Stomach (tissue), 4 donors: ENCODE data around the gene TMEM200C.

Experiments
- EP300 ChIP-seq: sonication (generic); formaldehyde crosslinking; IDR thresholded peaks from one replicate; pipeline ENCODE4 v1.6.1; 2017; ENCODE audit warnings: antibody characterized with exemption
- POLR2A ChIP-seq, 4 donors: fragments of 450-650 bp; IDR thresholded peaks; one replicate each; pipeline ENCODE4 v1.6.1; 2016; ENCODE audit warnings: antibody characterized with exemption in 4 of 4, control low read depth in 2 of 4, mild to moderate bottlenecking in 1 of 4, moderate library complexity in 1 of 4
- POLR2AphosphoS5 ChIP-seq, 3 donors: sonication (generic); formaldehyde crosslinking; IDR thresholded peaks; one replicate each; pipeline ENCODE4 v1.6.1; 2016; ENCODE audit warnings: antibody characterized with exemption in 3 of 3
- TF ChIP-seq, protein P1 (sequence below), 7 experiments: fragments of 450-650 bp in 4 of 7; fragments of 200-600 bp in 3 of 7; sonication (generic) in 3 of 7; IDR thresholded peaks; one replicate each; pipeline ENCODE4 v1.5.1; 2016 to 2019; ENCODE audit warnings: antibody characterized with exemption in 7 of 7, control low read depth in 2 of 7, mild to moderate bottlenecking in 1 of 7

DNA sequence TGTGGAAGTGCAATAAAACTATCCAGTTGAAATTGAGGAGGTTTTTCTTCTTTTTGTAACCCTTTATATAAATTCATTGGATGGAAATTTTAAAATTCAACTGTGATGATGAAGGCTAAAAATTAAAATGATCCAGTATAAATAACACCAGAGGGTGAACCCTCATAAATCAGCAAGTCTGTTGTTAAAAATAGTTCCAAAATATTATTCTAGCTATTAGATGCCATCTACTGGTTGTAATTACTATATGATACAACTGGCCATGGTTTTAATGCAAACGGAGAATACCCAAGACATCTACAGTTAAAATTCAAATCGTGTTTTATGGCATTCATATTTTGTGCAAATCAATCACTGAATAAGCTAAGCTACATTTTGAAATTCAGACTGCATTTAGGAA lies 53.8 kb downstream of the TMEM200C start:
- TF ChIP-seq POLR2A (IDR thresholded peaks at IDR 0.05) = no peak
- TF ChIP-seq, protein P1, sequence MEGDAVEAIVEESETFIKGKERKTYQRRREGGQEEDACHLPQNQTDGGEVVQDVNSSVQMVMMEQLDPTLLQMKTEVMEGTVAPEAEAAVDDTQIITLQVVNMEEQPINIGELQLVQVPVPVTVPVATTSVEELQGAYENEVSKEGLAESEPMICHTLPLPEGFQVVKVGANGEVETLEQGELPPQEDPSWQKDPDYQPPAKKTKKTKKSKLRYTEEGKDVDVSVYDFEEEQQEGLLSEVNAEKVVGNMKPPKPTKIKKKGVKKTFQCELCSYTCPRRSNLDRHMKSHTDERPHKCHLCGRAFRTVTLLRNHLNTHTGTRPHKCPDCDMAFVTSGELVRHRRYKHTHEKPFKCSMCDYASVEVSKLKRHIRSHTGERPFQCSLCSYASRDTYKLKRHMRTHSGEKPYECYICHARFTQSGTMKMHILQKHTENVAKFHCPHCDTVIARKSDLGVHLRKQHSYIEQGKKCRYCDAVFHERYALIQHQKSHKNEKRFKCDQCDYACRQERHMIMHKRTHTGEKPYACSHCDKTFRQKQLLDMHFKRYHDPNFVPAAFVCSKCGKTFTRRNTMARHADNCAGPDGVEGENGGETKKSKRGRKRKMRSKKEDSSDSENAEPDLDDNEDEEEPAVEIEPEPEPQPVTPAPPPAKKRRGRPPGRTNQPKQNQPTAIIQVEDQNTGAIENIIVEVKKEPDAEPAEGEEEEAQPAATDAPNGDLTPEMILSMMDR (IDR thresholded peaks at IDR 0.05) = no peak
- TF ChIP-seq POLR2AphosphoS5 (IDR thresholded peaks at IDR 0.05) = no peak
- no peak for TF ChIP-seq EP300
